ENCODE data around the gene NAGLU.

DNA sequence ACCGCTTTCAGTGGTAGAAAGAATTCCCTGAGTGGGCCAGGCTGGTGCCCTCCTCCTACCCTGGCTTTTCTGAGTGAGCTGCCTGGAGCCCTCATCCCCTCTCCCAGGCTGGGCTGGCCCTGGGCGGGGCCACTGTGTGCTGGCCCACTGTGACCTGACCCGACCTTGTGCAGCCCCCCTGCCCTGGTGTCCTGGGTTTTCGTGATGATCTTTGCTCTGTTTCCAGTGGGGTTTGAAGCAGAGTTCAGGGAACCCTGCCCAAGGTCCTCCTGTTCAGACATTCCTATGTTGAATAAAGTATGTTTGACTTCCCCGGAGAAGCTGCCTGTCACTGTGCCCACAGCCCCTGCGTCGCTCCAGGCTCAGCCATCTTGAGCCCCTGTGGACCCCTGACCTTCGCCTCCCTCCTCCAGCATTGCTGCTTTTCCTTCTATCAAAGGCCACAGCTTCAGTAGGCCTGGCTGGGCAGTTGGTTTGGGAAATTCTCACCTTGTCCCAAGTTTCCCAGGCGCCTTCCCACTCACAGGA, 13.7 kb upstream of the NAGLU start:
- TF ChIP-seq POLR2A (IDR thresholded peaks at IDR 0.05; ENCODE audit: low read depth, low read length), result no peak
- no peak for TF ChIP-seq TAF1 (IDR thresholded peaks at IDR 0.05; ENCODE audit: borderline replicate concordance, low read depth, low read length)
- TF ChIP-seq POLR2AphosphoS5 (IDR thresholded peaks at IDR 0.05; ENCODE audit: low read depth, low read length), result no peak
